ENCODE measurements around the gene MACO1. TPM values are rescaled to one million over a fixed set of nuclear protein-coding genes. Genes with fewer than 3 reads are reported as not detected.
A peak's percentile ranks its signal among the peaks of the same experiment; 100 is the strongest.

MACO1 gene
- total and polyA plus RNA-seq, 9 of the 15 experiments (the other 6 are each of a cell fraction or from before 2014, with no cell fraction given): 4.6 to 28.4 (median 21.7) TPM

GRCh38 chr1:25519624-25520023, 88.9 kb downstream of the MACO1 start:
- CTCF ChIA-PET (ENCODE audit: low intra/inter-chr PET ratio): interaction anchor here (0.7 to 2.2 kb wide), 2 partner anchors 78 to 106 kb away, joined by 3 to 11 read pairs; no protein-coding TSS in a partner anchor
- WGBS (ENCODE audit: insufficient coverage, low coverage, missing lambda C conversion rate): 47% methylated on average over 5 of the region's 5 CpGs
- 0 out of 2 replicates have a peak overlapping the region, but pooled peaks have one; percentile 2 for H2AFZ ChIP-seq (ENCODE audit: low read depth, low read length)
- H3K9ac ChIP-seq (ENCODE audit: insufficient read depth in 1 of 2, low read depth in 2 of 2, low read length in 2 of 2): no peak overlapping the region
- peaks cover 0 to 7% of the 10 kb centered on the region in 2 experiments; a peak in 2 of 5 replicates for H3K27me3 ChIP-seq (ENCODE audit: control insufficient read depth in 2 of 2, insufficient read depth in 2 of 2, low read length in 2 of 2)
- DNase-seq (ENCODE audit: extremely low read depth in 1 of 4, low spot score in 3 of 4) (no peak), FAIRE-seq (no peak), ATAC-seq (no peak)
- TF ChIP-seq FOSL1 (tag; conservative IDR thresholded peaks at IDR 0.05): peak; percentile 78
- TF ChIP-seq ATF3 (IDR thresholded peaks at IDR 0.05): peak; percentile 42; the same call in 1 of the 2 replicates
- no peak for TF ChIP-seq ATF3 (CRISPR knock-in tag; conservative IDR thresholded peaks at IDR 0.05)
- no peak for TF ChIP-seq FOXM1 (IDR thresholded peaks at IDR 0.05; ENCODE audit: low read depth)
- no peak for TF ChIP-seq FOXM1 (CRISPR knock-in tag; IDR thresholded peaks at IDR 0.05; ENCODE audit: low read depth)
- TF ChIP-seq JUN (IDR thresholded peaks at IDR 0.05; ENCODE audit: borderline replicate concordance, low read depth, low read length): peak; percentile 40; the same call in 1 of the 2 replicates
- no peak for TF ChIP-seq JUN (CRISPR knock-in tag; IDR thresholded peaks at IDR 0.05; ENCODE audit: borderline replicate concordance)
- TF ChIP-seq ZNF699 (CRISPR knock-in tag; IDR thresholded peaks at IDR 0.05; ENCODE audit: insufficient replicate concordance): no peak
- TF ChIP-seq JUND (IDR thresholded peaks at IDR 0.05; ENCODE audit: borderline replicate concordance, low read depth, low read length): 0 out of 2 replicates have a peak, but pooled peaks have one; percentile 29
- TF ChIP-seq JUND (tag; IDR thresholded peaks at IDR 0.05; ENCODE audit: borderline replicate concordance, low read depth, low read length): no peak
- no peak for TF ChIP-seq ZNF395 (CRISPR knock-in tag; IDR thresholded peaks at IDR 0.05)
- in situ Hi-C loops (cut with MboI): loop anchor here (5.0 kb wide), 1 partner anchor 117 kb away; no protein-coding TSS in a partner anchor
- no peak overlapping the region for H3K4me3 ChIP-seq
- H3K79me2 ChIP-seq (ENCODE audit: control insufficient read depth, insufficient read depth, low read length): no peaks in the 10 kb centered on the region
- no peak overlapping the region for H3K27ac ChIP-seq (ENCODE audit: extremely low read depth, low read depth, low read length)
- no peaks in the 10 kb centered on the region for H3K9me1 ChIP-seq (ENCODE audit: control insufficient read depth, insufficient read depth, low read length)
- no TSS peak for BruUV-seq (replicated peaks)
- no peak overlapping the region for H3K4me2 ChIP-seq (ENCODE audit: insufficient read depth, low read length)
- no peaks in the 10 kb centered on the region for H3K36me3 ChIP-seq (ENCODE audit: control insufficient read depth, insufficient read depth, low read length)
- intact Hi-C loops (cut with micrococcal nuclease): loop anchor here (5.0 kb wide), 1 partner anchor 117 kb away; no protein-coding TSS in a partner anchor
- H4K20me1 ChIP-seq (replicated peaks; ENCODE audit: control insufficient read depth, insufficient read depth, low read length): no peaks in the 10 kb centered on the region
- peaks cover 7 to 10% of the 10 kb centered on the region in 2 experiments; a peak in 4 of 5 replicates for H3K4me1 ChIP-seq (replicated peaks in 1 of 2; ENCODE audit: control insufficient read depth in 2 of 2, insufficient read depth in 2 of 2, low read length in 2 of 2)
- POLR2A ChIA-PET: interaction anchor here (0.6 to 1.1 kb wide), 4 partner anchors 65 to 1998 kb away, joined by 3 to 4 read pairs (median 3); partner anchors contain the start of gene RSRP1
- no peaks in the 10 kb centered on the region for H3K9me3 ChIP-seq (replicated peaks; ENCODE audit: control insufficient read depth, insufficient read depth, low read depth, low read length)

Data from K562 (cell line).